Mucosa of descending colon (tissue), 3 donors: ENCODE measurements around the gene ACKR2. TPM values are rescaled to one million over a fixed set of nuclear protein-coding genes. Genes with fewer than 3 reads are reported as not detected.

Experiments
- ATAC-seq: fragments of 200-7000 bp; cut with Tn5 transposase; one replicate; pipeline ENCODE4 v1.9.1; 2020; ENCODE audit warnings: mild to moderate bottlenecking, moderate library complexity
- DNase-seq, 3 donors: peaks; one replicate each; pipeline ENCODE4 v3.0.0-alpha.2; 2020
- H3K36me3 ChIP-seq: fragments of 200-600 bp; one replicate; pipeline ENCODE4 v1.8.0; 2021; ENCODE audit warnings: low read depth, mild to moderate bottlenecking
- H3K4me1 ChIP-seq: fragments of 200-600 bp; one replicate; pipeline ENCODE4 v1.8.0; 2021; ENCODE audit warnings: low read depth, mild to moderate bottlenecking
- H3K4me3 ChIP-seq: fragments of 200-600 bp; one replicate; pipeline ENCODE4 v1.8.0; 2021; ENCODE audit warnings: mild to moderate bottlenecking
- H3K9me3 ChIP-seq: fragments of 200-600 bp; one replicate; pipeline ENCODE4 v1.8.0; 2021; ENCODE audit warnings: mild to moderate bottlenecking
- CTCF ChIP-seq: fragments of 200-600 bp; IDR thresholded peaks from one replicate; pipeline ENCODE4 v1.8.0; 2022; ENCODE audit warnings: antibody characterized with exemption, mild to moderate bottlenecking
- intact Hi-C, 2 donors: fragments of 100-400 bp; cut with DNase I in 1 of 2; cut with micrococcal nuclease in 1 of 2; formaldehyde crosslinking; loops; one replicate each; pipeline versions ENCODE4 v1.11.0 to v1.11.1; 2022; cut with DNase I, micrococcal nuclease
- total RNA-seq, 3 donors: library from RNA; stranded (reverse); fragmentation: NEBNext Ultra II Directional in 2 of 3; extraction: Animal tissue kit (Norgen Biotek cat#: 25700) in 2 of 3; gene quantifications; one replicate each; pipeline versions ENCODE4 v1.2.1 to v1.2.4, GENCODE V29; 2021 to 2023
- donor health status: DM: no; HTN: no; CAD: no; lungs with moderate emphysema.
- donor health status: DM: no; HTN: no; CAD: no.
- donor health status: DM: no; HTN: yes; CAD: no.

The ACKR2 gene
- total RNA-seq, 3 donors from 2014 or later: 4.7 to 13.1 (median 10.4) TPM

- TF ChIP-seq CTCF: no peak
- Histone ChIP-seq H3K9me3 (no peaks in the 10 kb centered on the region), H3K4me1 (no peaks in the 10 kb centered on the region), H3K4me3 (no peak overlapping the region), H3K36me3 (no peaks in the 10 kb centered on the region)
- ATAC-seq (no peak), DNase-seq (no peak)
- intact Hi-C loops: no loop called here
Observed at GRCh38 chr3:42895580-42895868, 86.3 kb downstream of the ACKR2 start.

- no peak for ATAC-seq
Observed at GRCh38 chr3:42898896-42899675, 89.8 kb downstream of the ACKR2 start.

GRCh38 chr3:42900226-42901072 is 91.2 kb downstream of the ACKR2 start:
- DNase-seq (no peak), ATAC-seq (no peak)
- TF ChIP-seq CTCF: no peak
- intact Hi-C loops: no loop called here
- Histone ChIP-seq H3K4me3 (no peak overlapping the region), H3K4me1 (no peaks in the 10 kb centered on the region), H3K36me3 (no peaks in the 10 kb centered on the region), H3K9me3 (no peaks in the 10 kb centered on the region)

More at GRCh38 chr3:42898896-42899675, 89.8 kb downstream of the ACKR2 start:
- no peak for DNase-seq
- intact Hi-C loops: no loop called here
- no peak overlapping the region for H3K4me3 ChIP-seq
- no peak for TF ChIP-seq CTCF
- no peaks in the 10 kb centered on the region for H3K36me3 ChIP-seq
- no peaks in the 10 kb centered on the region for H3K4me1 ChIP-seq
- H3K9me3 ChIP-seq: no peaks in the 10 kb centered on the region

- Histone ChIP-seq H3K4me3 (no peak overlapping the region), H3K4me1 (no peaks in the 10 kb centered on the region), H3K36me3 (no peaks in the 10 kb centered on the region), H3K9me3 (no peaks in the 10 kb centered on the region)
- DNase-seq: no peak
- TF ChIP-seq CTCF: no peak
- intact Hi-C loops: no loop called here
- ATAC-seq: no peak
Observed at GRCh38 chr3:42901073-42901415, 91.8 kb downstream of the ACKR2 start.

- no peaks in the 10 kb centered on the region for H3K4me1 ChIP-seq
- H3K4me3 ChIP-seq: no peak overlapping the region
- H3K9me3 ChIP-seq: no peaks in the 10 kb centered on the region
- ATAC-seq (no peak), DNase-seq (no peak)
- TF ChIP-seq CTCF: no peak
- no peaks in the 10 kb centered on the region for H3K36me3 ChIP-seq
- intact Hi-C loops: no loop called here
Observed at GRCh38 chr3:42902257-42902656, 93.0 kb downstream of the ACKR2 start.
